BLaER1 (cell line): ENCODE results near the gene DIP2B.
"Not testable (repeated sequence)": the region's sequence is repeated elsewhere in the genome, so short reads cannot be mapped to it uniquely, and the experiment has no call there.

ENCODE experiments used
- H3K27ac ChIP-seq: shearing (Covaris generic); formaldehyde crosslinking; 2 replicates; pipeline ENCODE4 v1.8.1; 2022
- H3K27me3 ChIP-seq: shearing (Covaris generic); formaldehyde crosslinking; 2 replicates; pipeline ENCODE4 v1.8.1; 2022
- H3K36me3 ChIP-seq: shearing (Covaris generic); formaldehyde crosslinking; 2 replicates; pipeline ENCODE4 v1.8.1; 2022
- H3K4me1 ChIP-seq: shearing (Covaris generic); formaldehyde crosslinking; 2 replicates; pipeline ENCODE4 v1.8.1; 2022
- H3K4me2 ChIP-seq: shearing (Covaris generic); formaldehyde crosslinking; 2 replicates; pipeline ENCODE4 v1.8.1; 2022
- H3K4me3 ChIP-seq: shearing (Covaris generic); formaldehyde crosslinking; 2 replicates; pipeline ENCODE4 v1.8.1; 2022
- H3K9ac ChIP-seq: shearing (Covaris generic); formaldehyde crosslinking; 2 replicates; pipeline ENCODE4 v1.8.1; 2022
- H3K9me3 ChIP-seq: shearing (Covaris generic); formaldehyde crosslinking; 2 replicates; pipeline ENCODE4 v1.8.1; 2022
- H4K20me1 ChIP-seq: shearing (Covaris generic); formaldehyde crosslinking; 2 replicates; pipeline ENCODE4 v1.8.1; 2022
- Cebpa-rat ChIP-seq: shearing (Covaris generic); IDR thresholded peaks from 2 replicates; pipeline ENCODE4 v1.8.1; 2022

DIP2B gene

DNA sequence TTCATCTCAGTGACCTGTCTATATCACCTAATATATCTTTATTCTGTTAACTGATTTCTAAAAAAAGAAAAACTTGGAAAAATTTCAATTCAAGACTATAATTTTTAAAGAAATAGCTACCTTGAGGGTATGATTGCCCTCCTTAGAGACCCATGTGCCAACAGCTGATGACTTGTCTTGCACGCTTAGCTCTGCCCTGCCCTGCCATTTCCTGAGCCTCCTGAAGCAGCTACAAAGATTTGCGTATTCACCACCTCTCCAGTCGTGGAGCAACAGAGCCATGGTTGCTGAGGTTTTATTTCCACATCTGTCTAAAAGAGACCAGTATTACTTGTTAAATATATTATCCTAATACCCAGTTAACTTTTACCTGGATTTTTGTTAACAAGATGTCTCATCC, 167.4 kb downstream of the DIP2B start:
- peaks cover 64% of the 10 kb centered on the region for H3K36me3 ChIP-seq
- H3K27ac ChIP-seq = no peak overlapping the region
- H3K4me3 ChIP-seq = no peak overlapping the region
- no peaks in the 10 kb centered on the region for H3K27me3 ChIP-seq
- no peak overlapping the region for H3K4me2 ChIP-seq
- no peak overlapping the region for H3K9ac ChIP-seq
- H4K20me1 ChIP-seq = peaks cover 8% of the 10 kb centered on the region; the same call in 1 of the 2 replicates
- no peak for TF ChIP-seq Cebpa-rat
- H3K4me1 ChIP-seq = no peaks in the 10 kb centered on the region
- H3K9me3 ChIP-seq = no peaks in the 10 kb centered on the region

DNA sequence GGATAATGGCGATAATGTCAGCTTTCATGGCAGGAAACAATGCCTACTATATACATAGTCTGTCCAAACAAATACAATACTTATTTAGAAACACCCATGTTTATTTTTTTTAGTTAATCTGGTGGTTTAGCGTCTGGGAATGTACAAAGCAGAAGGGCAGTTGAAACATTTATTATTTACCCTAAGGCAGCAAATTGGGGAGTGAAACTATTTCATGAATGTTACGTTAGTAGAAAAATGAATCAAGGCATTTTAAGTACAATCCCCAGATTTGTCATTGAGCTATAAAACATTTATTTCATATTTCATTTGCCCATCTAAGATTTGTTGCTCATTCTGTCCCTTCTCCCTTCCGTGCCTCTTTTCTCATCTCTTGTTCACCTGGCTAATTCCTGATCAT, 172.0 kb downstream of the DIP2B start:
- H3K9ac ChIP-seq = no peak overlapping the region
- H3K36me3 ChIP-seq = peaks cover 82% of the 10 kb centered on the region
- H4K20me1 ChIP-seq = no peaks in the 10 kb centered on the region
- H3K27ac ChIP-seq = no peak overlapping the region
- no peak for TF ChIP-seq Cebpa-rat
- no peaks in the 10 kb centered on the region for H3K4me1 ChIP-seq
- H3K4me2 ChIP-seq = no peak overlapping the region
- no peaks in the 10 kb centered on the region for H3K27me3 ChIP-seq
- H3K4me3 ChIP-seq = no peak overlapping the region
- H3K9me3 ChIP-seq = no peaks in the 10 kb centered on the region

DNA sequence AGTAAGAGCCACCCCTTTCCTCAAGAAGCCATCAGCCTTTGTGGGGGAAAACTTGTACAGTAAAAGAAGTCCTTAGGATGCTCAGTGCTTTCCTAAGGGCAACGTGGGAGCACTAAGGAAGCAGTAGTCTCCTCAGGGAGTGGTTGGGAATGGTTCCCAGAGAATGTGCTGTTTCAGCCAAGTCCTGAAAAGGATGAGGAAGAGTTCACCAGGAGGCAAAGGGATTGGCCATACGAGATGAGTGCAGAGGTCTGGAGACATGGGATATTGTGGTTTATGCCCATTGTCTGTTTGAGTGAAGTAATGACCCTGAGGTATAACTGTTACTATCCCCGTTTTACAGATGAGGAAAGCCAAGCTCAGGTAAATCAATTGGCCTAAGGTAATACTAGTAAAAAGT, 173.1 kb downstream of the DIP2B start:
- H3K27ac ChIP-seq = no peak overlapping the region
- H4K20me1 ChIP-seq = no peaks in the 10 kb centered on the region
- peaks cover 91% of the 10 kb centered on the region for H3K36me3 ChIP-seq
- H3K4me3 ChIP-seq = no peak overlapping the region
- no peak for TF ChIP-seq Cebpa-rat
- no peak overlapping the region for H3K4me2 ChIP-seq
- no peaks in the 10 kb centered on the region for H3K9me3 ChIP-seq
- H3K9ac ChIP-seq = no peak overlapping the region
- no peaks in the 10 kb centered on the region for H3K4me1 ChIP-seq
- no peaks in the 10 kb centered on the region for H3K27me3 ChIP-seq

DNA sequence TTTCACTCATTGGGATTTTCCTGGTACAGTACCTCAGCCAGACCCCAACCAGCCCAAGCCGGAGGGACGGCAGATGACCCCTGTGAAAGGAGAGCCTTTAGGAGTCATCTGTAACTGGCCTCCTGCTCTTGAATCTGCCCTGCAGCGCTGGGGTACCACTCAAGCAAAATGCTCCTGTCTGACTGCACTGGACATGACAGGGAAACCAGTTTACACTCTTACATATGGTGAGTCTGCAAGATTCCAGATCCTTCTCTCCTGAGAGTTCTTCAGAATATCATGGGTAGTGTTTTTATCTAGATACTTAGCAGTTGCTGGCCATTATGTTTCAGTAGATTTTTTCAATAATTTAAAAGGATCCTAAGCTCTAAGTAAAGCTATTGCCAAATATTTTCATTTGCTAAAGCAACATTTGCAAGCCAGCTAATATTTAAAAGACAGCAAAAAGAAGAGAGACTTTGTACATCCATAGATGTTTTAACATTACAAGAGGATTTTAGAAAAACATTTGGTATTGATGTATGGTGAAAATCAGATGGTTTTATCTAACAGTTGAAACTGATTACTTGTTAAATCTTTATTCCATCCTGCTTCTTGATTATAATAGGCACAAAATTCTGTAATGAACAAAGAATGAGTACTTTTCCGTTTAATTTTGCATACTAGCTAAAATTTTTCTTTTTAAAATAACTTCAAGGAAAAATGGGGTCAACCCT, 174.0 kb downstream of the DIP2B start:
- Histone ChIP-seq H3K4me1 (no peaks in the 10 kb centered on the region), H3K4me3 (no peak overlapping the region), H3K9ac (no peak overlapping the region), H3K27ac (no peak overlapping the region), H3K36me3 (peaks cover 94% of the 10 kb centered on the region), H3K9me3 (no peaks in the 10 kb centered on the region), H4K20me1 (no peaks in the 10 kb centered on the region), H3K27me3 (no peaks in the 10 kb centered on the region), H3K4me2 (no peak overlapping the region)
- TF ChIP-seq Cebpa-rat = no peak

DNA sequence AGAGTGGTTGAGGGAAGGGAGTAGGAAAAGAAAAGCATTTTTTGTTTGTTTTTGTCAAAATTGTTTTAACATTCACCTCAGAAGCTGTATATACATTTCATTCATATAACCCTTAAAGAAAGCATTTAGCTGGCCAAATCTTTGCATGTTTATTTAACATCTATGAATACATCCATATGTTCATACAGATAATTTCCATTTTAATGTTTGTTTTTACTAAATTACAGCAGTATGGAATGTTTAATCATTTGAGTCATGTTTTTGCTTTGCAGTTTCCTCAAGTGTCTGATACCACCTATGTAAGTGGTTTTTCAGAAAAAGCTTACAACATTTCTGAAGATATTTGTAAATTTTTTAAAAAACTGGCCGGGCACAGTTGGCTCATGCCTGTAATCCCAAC, 174.8 kb downstream of the DIP2B start:
- Histone ChIP-seq H4K20me1 (no peaks in the 10 kb centered on the region), H3K4me1 (no peaks in the 10 kb centered on the region), H3K27me3 (no peaks in the 10 kb centered on the region), H3K4me3 (no peak overlapping the region), H3K9me3 (no peaks in the 10 kb centered on the region), H3K36me3 (peaks cover 94% of the 10 kb centered on the region), H3K9ac (no peak overlapping the region), H3K4me2 (no peak overlapping the region), H3K27ac (no peak overlapping the region)
- no peak for TF ChIP-seq Cebpa-rat

DNA sequence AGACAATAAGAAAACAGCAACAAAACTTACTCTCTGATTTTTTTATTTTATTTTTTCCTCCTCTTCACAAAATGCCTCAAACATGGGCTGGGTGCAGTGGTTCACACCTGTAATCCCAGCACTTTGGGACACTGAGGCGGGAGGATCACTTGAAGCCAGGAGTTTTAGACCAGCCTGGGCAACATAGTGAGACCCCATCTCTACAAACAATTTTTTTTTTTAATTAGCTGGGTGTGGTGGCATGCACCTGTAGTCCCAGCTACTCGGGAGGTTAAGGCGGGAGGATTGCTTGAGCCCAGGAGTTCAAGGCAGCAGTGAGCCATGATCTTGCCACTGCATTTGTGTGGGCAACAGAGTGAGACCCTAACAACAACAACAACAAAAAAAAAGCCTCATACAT, 176.3 kb downstream of the DIP2B start:
- H3K36me3 ChIP-seq = peaks cover 92% of the 10 kb centered on the region

DNA sequence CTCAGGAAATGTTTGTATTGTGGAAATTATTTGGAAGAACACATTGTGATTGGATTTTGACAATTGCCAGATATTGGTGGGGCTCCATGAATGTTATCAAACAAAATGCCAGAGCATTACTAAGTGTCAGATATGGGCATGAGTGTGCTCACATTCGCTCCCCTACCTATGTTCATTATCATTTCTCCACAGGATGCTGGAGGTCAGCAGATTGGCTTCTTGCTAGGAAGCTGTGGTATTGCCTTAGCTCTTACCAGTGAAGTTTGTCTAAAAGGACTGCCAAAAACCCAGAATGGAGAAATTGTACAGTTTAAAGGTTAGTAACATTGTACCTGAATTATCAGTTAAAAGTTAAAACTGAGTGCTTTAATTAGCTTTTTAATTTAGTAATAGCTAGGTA, 180.9 kb downstream of the DIP2B start:
- Histone ChIP-seq H3K27me3 (no peaks in the 10 kb centered on the region), H3K4me3 (no peak overlapping the region), H4K20me1 (no peaks in the 10 kb centered on the region), H3K36me3 (peaks cover 96% of the 10 kb centered on the region), H3K9ac (no peak overlapping the region), H3K4me1 (no peaks in the 10 kb centered on the region), H3K27ac (no peak overlapping the region), H3K9me3 (no peaks in the 10 kb centered on the region), H3K4me2 (no peak overlapping the region)
- TF ChIP-seq Cebpa-rat = no peak

More for the DNA sequence above, 176.3 kb downstream of the DIP2B start:
- H4K20me1 ChIP-seq, H3K9me3 ChIP-seq, H3K4me2 ChIP-seq, H3K4me3 ChIP-seq, H3K27me3 ChIP-seq, H3K4me1 ChIP-seq, H3K9ac ChIP-seq, H3K27ac ChIP-seq: not testable (repeated sequence)

DNA sequence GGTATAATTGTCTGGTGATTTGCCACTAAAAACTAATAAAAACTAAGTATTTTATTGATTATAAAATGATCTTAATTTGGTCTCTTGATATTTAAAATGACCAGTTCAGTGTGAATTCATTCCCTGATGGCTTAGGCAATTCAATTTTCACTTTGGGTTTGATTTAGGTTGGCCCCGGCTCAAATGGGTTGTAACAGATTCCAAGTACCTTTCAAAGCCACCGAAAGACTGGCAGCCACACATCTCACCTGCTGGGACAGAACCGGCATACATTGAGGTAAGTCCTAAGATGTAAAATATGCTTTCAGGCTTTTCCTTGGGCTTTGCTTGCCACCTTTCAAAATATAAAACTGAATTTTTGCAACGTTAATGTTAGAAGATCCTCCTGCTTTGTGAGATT, 181.6 kb downstream of the DIP2B start:
- no peaks in the 10 kb centered on the region for H4K20me1 ChIP-seq
- no peaks in the 10 kb centered on the region for H3K27me3 ChIP-seq
- H3K9me3 ChIP-seq = no peaks in the 10 kb centered on the region
- TF ChIP-seq Cebpa-rat = no peak
- peaks cover 96% of the 10 kb centered on the region for H3K36me3 ChIP-seq
- H3K9ac ChIP-seq = no peak overlapping the region
- no peak overlapping the region for H3K4me3 ChIP-seq
- H3K4me2 ChIP-seq = no peak overlapping the region
- no peaks in the 10 kb centered on the region for H3K4me1 ChIP-seq
- no peak overlapping the region for H3K27ac ChIP-seq

DNA sequence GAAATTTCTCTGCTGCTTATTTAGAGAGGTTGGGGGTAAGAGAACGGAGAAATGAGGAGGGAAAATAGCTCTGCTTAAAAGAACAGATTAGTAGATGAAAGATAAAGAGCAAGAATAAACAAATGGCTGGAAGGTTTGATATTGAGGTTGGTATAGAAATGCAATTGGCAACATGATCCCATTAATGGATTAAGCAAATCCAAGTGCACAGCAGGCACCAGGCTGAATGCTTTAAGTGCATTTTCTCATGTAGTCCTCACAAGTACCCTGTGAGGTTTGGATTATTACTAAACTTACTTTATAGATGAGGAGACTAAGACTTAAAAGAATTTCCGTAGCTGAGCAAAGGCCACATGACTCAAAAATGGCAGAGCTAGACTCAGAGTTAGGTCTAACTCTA, 182.2 kb downstream of the DIP2B start:
- Histone ChIP-seq H3K4me3 (no peak overlapping the region), H3K9me3 (no peaks in the 10 kb centered on the region), H3K27me3 (no peaks in the 10 kb centered on the region), H3K27ac (no peak overlapping the region), H3K36me3 (peaks cover 97% of the 10 kb centered on the region), H3K4me2 (no peak overlapping the region), H3K9ac (no peak overlapping the region), H4K20me1 (no peaks in the 10 kb centered on the region), H3K4me1 (no peaks in the 10 kb centered on the region)
- TF ChIP-seq Cebpa-rat = no peak

DNA sequence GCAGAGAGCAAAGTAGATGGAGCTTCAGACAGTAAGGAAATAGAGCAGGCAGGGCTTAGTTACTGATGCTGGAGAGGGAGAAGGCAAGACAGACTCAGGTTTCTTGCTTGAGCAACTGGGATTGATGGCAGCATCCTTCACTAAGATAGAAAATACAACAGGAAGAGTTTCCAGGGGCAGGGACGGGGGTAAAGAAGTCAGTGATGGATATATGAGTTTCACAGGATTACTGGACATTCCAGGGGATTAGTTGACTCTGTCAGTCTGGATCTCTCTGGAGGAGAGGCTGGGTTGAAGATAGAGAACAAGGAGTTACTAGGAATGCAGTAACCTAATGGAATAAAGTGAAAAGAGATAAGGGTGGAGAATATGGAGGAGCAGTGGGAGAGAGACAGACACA, 184.7 kb downstream of the DIP2B start:
- H4K20me1 ChIP-seq = no peaks in the 10 kb centered on the region
- H3K27me3 ChIP-seq = no peaks in the 10 kb centered on the region
- no peaks in the 10 kb centered on the region for H3K4me1 ChIP-seq
- no peak overlapping the region for H3K4me2 ChIP-seq
- H3K36me3 ChIP-seq = peaks cover 95% of the 10 kb centered on the region
- H3K4me3 ChIP-seq = no peak overlapping the region
- no peaks in the 10 kb centered on the region for H3K9me3 ChIP-seq
- no peak overlapping the region for H3K27ac ChIP-seq
- no peak for TF ChIP-seq Cebpa-rat
- H3K9ac ChIP-seq = no peak overlapping the region

DNA sequence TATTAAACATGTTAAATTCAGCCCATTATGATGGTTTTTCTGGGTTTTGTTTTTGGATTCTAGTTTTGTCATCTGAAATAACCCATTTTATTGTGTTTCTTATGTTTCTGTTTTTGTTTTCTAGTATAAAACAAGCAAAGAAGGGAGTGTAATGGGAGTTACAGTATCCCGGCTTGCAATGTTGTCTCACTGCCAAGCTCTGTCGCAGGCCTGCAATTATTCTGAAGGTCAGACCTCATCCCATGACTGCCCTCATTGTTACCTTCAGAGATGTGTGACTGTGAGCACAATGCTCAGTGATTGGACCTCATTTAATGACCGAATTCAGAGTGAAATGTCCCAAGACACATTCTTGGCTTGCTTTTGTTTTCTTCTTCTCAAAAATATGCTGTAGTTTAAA, 186.1 kb downstream of the DIP2B start:
- Histone ChIP-seq H3K4me2 (no peak overlapping the region), H3K27me3 (no peaks in the 10 kb centered on the region), H3K27ac (no peak overlapping the region), H3K4me1 (no peaks in the 10 kb centered on the region), H3K9me3 (no peaks in the 10 kb centered on the region), H3K36me3 (peaks cover 93% of the 10 kb centered on the region), H4K20me1 (no peaks in the 10 kb centered on the region), H3K9ac (no peak overlapping the region), H3K4me3 (no peak overlapping the region)
- no peak for TF ChIP-seq Cebpa-rat
